ENCODE results near the gene CRIP3. TPM values are rescaled to one million over a fixed set of nuclear protein-coding genes. Genes with fewer than 3 reads are reported as not detected.

Gene CRIP3
- total and polyA plus RNA-seq, 2 of the 13 experiments (the other 11 are each of a cell fraction or from before 2014, with no cell fraction given) = 6.3 to 9.3 TPM

- TF ChIP-seq FOXA3 (CRISPR knock-in tag; IDR thresholded peaks at IDR 0.05) (peak; percentile 58; the same call in 1 of the 2 replicates), SALL1 (CRISPR knock-in tag; IDR thresholded peaks at IDR 0.05) (peak; percentile 68), ZBTB21 (CRISPR knock-in tag; IDR thresholded peaks at IDR 0.05) (no peak), ZNF710 (CRISPR knock-in tag; IDR thresholded peaks at IDR 0.05; ENCODE audit: borderline replicate concordance) (0 out of 2 replicates have a peak, but pooled peaks have one; percentile 12), HMGXB4 (CRISPR knock-in tag; IDR thresholded peaks at IDR 0.05; ENCODE audit: borderline replicate concordance in 1 of 2, low read depth in 1 of 2) (peak in 1 of 2 experiments; percentile 57; a peak in 1 of 4 replicates), RXRB (CRISPR knock-in tag; IDR thresholded peaks at IDR 0.05; ENCODE audit: borderline replicate concordance) (peak; percentile 39; the same call in 1 of the 2 replicates), ZNF205 (CRISPR knock-in tag; IDR thresholded peaks at IDR 0.05) (peak; percentile 60; the same call in 1 of the 2 replicates), ZNF784 (CRISPR knock-in tag; IDR thresholded peaks at IDR 0.05; ENCODE audit: borderline replicate concordance) (0 out of 2 replicates have a peak, but pooled peaks have one; percentile 40), KDM3A (CRISPR knock-in tag; IDR thresholded peaks at IDR 0.05; ENCODE audit: low read depth) (0 out of 2 replicates have a peak, but pooled peaks have one; percentile 56), MTA1 (CRISPR knock-in tag; IDR thresholded peaks at IDR 0.05; ENCODE audit: borderline replicate concordance) (0 out of 2 replicates have a peak, but pooled peaks have one; percentile 38), ELF3 (CRISPR knock-in tag; IDR thresholded peaks at IDR 0.05) (peak; percentile 55; the same call in 1 of the 2 replicates), ZNF138 (CRISPR knock-in tag; IDR thresholded peaks at IDR 0.05; ENCODE audit: low read depth) (no peak), RBM22 (optimal IDR thresholded peaks at IDR 0.05; ENCODE audit: low read length) (no peak), ARNTL (CRISPR knock-in tag; IDR thresholded peaks at IDR 0.05) (no peak), PAF1 (CRISPR knock-in tag; IDR thresholded peaks at IDR 0.05) (no peak), HDAC1 (CRISPR knock-in tag; IDR thresholded peaks at IDR 0.05) (peak; percentile 73), NCOA2 (CRISPR knock-in tag; IDR thresholded peaks at IDR 0.05) (peak; percentile 65), SSRP1 (CRISPR knock-in tag; IDR thresholded peaks at IDR 0.05) (0 out of 2 replicates have a peak, but pooled peaks have one; percentile 36), CBFB (CRISPR knock-in tag; IDR thresholded peaks at IDR 0.05) (0 out of 2 replicates have a peak, but pooled peaks have one; percentile 25), MYPOP (CRISPR knock-in tag; IDR thresholded peaks at IDR 0.05) (0 out of 2 replicates have a peak, but pooled peaks have one; percentile 38), KMT2A (CRISPR knock-in tag; IDR thresholded peaks at IDR 0.05) (peak; percentile 46), KAT7 (CRISPR knock-in tag; IDR thresholded peaks at IDR 0.05; ENCODE audit: borderline replicate concordance) (no peak), HDAC2 (CRISPR knock-in tag; IDR thresholded peaks at IDR 0.05) (peak; percentile 47; the same call in 1 of the 2 replicates), THAP11 (CRISPR knock-in tag; IDR thresholded peaks at IDR 0.05) (peak; percentile 58; the same call in 1 of the 2 replicates)
Observed at GRCh38 chr6:43262000-43262779, 46.4 kb downstream of the CRIP3 start (continued).
